ENCODE measurements around the gene PCDH9. TPM values are rescaled to one million over a fixed set of nuclear protein-coding genes. Genes with fewer than 3 reads are reported as not detected.
"Not testable (repeated sequence)": the region's sequence is repeated elsewhere in the genome, so short reads cannot be mapped to it uniquely, and the experiment has no call there.

PCDH9 gene
- total RNA-seq, 1 donor from 2014 or later: 19.0 TPM

GRCh38 chr13:66765559-66765958, 464.6 kb downstream of the PCDH9 start:
- no peak for DNase-seq (ENCODE audit: low spot score)

- DNase-seq (ENCODE audit: low spot score): not testable (repeated sequence)
Measured at GRCh38 chr13:66760678-66761077, 469.5 kb downstream of the PCDH9 start.

GRCh38 chr13:66759919-66760318, 470.2 kb downstream of the PCDH9 start:
- no peak for DNase-seq (ENCODE audit: low spot score)

GRCh38 chr13:66751691-66752090, 478.4 kb downstream of the PCDH9 start:
- no peak for DNase-seq (ENCODE audit: low spot score)

GRCh38 chr13:66748712-66749111, 481.4 kb downstream of the PCDH9 start:
- no peak for DNase-seq (ENCODE audit: low spot score)

GRCh38 chr13:66745307-66745706, 484.8 kb downstream of the PCDH9 start:
- no peak for DNase-seq (ENCODE audit: low spot score)

GRCh38 chr13:66723576-66723975, 506.6 kb downstream of the PCDH9 start:
- no peak for DNase-seq (ENCODE audit: low spot score)

GRCh38 chr13:66716538-66716937, 513.6 kb downstream of the PCDH9 start:
- no peak for DNase-seq (ENCODE audit: low spot score)

- DNase-seq (ENCODE audit: low spot score): no peak
Measured at GRCh38 chr13:66714795-66715194, 515.3 kb downstream of the PCDH9 start.

GRCh38 chr13:66704110-66704509, 526.0 kb downstream of the PCDH9 start:
- no peak for DNase-seq (ENCODE audit: low spot score)

GRCh38 chr13:66703597-66703996, 526.5 kb downstream of the PCDH9 start:
- DNase-seq (ENCODE audit: low spot score): no peak

- DNase-seq (ENCODE audit: low spot score): no peak
Measured at GRCh38 chr13:66700117-66700601, 530.0 kb downstream of the PCDH9 start.

- no peak for DNase-seq (ENCODE audit: low spot score)
Measured at GRCh38 chr13:66693656-66694055, 536.5 kb downstream of the PCDH9 start.

GRCh38 chr13:66691149-66691548, 539.0 kb downstream of the PCDH9 start:
- DNase-seq (ENCODE audit: low spot score): no peak

- no peak for DNase-seq (ENCODE audit: low spot score)
Measured at GRCh38 chr13:66689628-66690027, 540.5 kb downstream of the PCDH9 start.

GRCh38 chr13:66689037-66689619, 541.0 kb downstream of the PCDH9 start:
- no peak for DNase-seq (ENCODE audit: low spot score)

- DNase-seq (ENCODE audit: low spot score): no peak
Measured at GRCh38 chr13:66681403-66681802, 548.7 kb downstream of the PCDH9 start.

- no peak for DNase-seq (ENCODE audit: low spot score)
Measured at GRCh38 chr13:66680031-66680430, 550.1 kb downstream of the PCDH9 start.

- no peak for DNase-seq (ENCODE audit: low spot score)
Measured at GRCh38 chr13:66675620-66676019, 554.5 kb downstream of the PCDH9 start.

- DNase-seq (ENCODE audit: low spot score): no peak
Measured at GRCh38 chr13:66673401-66673800, 556.7 kb downstream of the PCDH9 start.

- no peak for DNase-seq (ENCODE audit: low spot score)
Measured at GRCh38 chr13:66665991-66666390, 564.1 kb downstream of the PCDH9 start.

GRCh38 chr13:66663711-66664110, 566.4 kb downstream of the PCDH9 start:
- DNase-seq (ENCODE audit: low spot score): no peak

GRCh38 chr13:66663206-66663605, 566.9 kb downstream of the PCDH9 start:
- DNase-seq (ENCODE audit: low spot score): no peak

GRCh38 chr13:66661336-66661735, 568.8 kb downstream of the PCDH9 start:
- no peak for DNase-seq (ENCODE audit: low spot score)
